Neural cell (in vitro differentiated cells): ENCODE measurements around the gene RILPL2.

ENCODE experiments used
- EP300 ChIP-seq: fragments of 450-650 bp; conservative IDR thresholded peaks from 2 replicates; pipeline ENCODE4 v1.6.1; 2014; ENCODE audit warnings: antibody characterized with exemption, mild to moderate bottlenecking, moderate library complexity; ENCODE audit not compliant: poor library complexity, severe bottlenecking
- EZH2 ChIP-seq: fragments of 200-600, 300-800 bp; shearing (Covaris generic), sonication (generic); IDR thresholded peaks from 2 replicates; pipeline ENCODE4 v1.6.1; 2014; ENCODE audit warnings: antibody characterized with exemption, low read length, borderline replicate concordance, mild to moderate bottlenecking; ENCODE audit not compliant: insufficient read depth, poor library complexity, severe bottlenecking
- TF ChIP-seq, protein P1 (sequence below): fragments of 450-650 bp; IDR thresholded peaks from 2 replicates; pipeline ENCODE4 v1.5.1; 2014; ENCODE audit warnings: antibody characterized with exemption, mild to moderate bottlenecking, moderate library complexity; ENCODE audit not compliant: poor library complexity, severe bottlenecking

DNA sequence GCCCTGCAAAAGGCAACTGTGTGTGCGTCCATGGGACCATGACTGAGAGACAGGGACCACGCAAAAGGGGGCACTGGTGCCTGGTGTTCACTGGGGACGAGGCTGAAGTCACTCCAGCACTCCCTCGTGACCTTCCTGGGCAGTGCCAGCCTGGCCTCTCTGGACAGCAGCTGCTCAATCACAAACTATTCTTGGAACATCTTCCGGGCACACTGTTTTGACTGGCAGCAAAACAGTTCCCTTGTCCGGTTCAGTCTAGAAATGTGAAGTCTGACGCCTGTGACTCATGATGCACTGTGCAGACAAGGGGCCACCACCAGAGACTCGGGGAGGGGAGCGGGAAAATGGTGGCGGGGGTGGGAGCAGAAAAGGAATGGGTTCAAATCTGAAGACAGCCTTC, 42.3 kb upstream of the RILPL2 start:
- TF ChIP-seq, protein P1, sequence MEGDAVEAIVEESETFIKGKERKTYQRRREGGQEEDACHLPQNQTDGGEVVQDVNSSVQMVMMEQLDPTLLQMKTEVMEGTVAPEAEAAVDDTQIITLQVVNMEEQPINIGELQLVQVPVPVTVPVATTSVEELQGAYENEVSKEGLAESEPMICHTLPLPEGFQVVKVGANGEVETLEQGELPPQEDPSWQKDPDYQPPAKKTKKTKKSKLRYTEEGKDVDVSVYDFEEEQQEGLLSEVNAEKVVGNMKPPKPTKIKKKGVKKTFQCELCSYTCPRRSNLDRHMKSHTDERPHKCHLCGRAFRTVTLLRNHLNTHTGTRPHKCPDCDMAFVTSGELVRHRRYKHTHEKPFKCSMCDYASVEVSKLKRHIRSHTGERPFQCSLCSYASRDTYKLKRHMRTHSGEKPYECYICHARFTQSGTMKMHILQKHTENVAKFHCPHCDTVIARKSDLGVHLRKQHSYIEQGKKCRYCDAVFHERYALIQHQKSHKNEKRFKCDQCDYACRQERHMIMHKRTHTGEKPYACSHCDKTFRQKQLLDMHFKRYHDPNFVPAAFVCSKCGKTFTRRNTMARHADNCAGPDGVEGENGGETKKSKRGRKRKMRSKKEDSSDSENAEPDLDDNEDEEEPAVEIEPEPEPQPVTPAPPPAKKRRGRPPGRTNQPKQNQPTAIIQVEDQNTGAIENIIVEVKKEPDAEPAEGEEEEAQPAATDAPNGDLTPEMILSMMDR = no peak
- TF ChIP-seq EZH2 (no peak), EP300 (no peak)
